GM19463 (cell line): ENCODE data around the gene SNTB2.
"Not testable (repeated sequence)": the region's sequence is repeated elsewhere in the genome, so short reads cannot be mapped to it uniquely, and the experiment has no call there.

ENCODE experiments used
- ATAC-seq: cut with Tn5 transposase; IDR thresholded peaks from one replicate; pipeline ENCODE4 v1.9.1; 2021; ENCODE audit warnings: mild to moderate bottlenecking, moderate library complexity; ENCODE audit not compliant: unreplicated experiment

Gene SNTB2

DNA sequence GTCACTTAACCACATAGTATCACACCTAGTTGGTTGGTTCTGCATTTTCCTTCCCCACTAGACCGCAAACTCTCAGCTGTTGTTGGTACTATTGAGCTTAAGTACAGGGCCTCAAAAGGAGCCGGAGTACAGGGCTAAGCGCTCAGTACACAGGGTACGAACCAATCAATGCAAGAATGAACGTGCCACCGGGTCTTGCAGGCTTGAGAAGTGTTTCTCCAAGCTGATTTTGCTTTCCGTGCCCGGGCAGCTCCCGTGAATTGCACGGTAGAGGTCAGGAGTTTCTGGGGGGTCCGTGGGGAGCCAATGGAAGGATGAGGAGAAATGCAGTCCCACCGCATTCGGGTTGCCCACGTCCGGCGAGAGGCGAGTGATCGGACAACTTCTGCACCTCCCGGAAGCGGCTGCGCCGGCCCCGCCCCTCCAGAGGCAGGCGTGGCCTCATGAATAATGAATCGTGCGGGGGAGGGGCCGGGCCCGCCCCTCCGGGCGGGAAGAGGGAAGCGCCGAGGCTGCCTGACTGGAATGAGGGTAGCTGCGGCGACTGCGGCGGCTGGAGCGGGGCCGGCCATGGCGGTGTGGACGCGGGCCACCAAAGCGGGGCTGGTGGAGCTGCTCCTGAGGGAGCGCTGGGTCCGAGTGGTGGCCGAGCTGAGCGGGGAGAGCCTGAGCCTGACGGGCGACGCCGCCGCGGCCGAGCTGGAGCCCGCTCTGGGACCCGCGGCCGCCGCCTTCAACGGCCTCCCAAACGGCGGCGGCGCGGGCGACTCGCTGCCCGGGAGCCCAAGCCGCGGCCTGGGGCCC, at the start of gene SNTB2:
Gene SNTB2, plus strand, starts transcription at position 523 of the 804 bp plus-strand sequence. Its CDS starts 3 bp downstream, at position 526.
- peak; percentile 81 for ATAC-seq

DNA sequence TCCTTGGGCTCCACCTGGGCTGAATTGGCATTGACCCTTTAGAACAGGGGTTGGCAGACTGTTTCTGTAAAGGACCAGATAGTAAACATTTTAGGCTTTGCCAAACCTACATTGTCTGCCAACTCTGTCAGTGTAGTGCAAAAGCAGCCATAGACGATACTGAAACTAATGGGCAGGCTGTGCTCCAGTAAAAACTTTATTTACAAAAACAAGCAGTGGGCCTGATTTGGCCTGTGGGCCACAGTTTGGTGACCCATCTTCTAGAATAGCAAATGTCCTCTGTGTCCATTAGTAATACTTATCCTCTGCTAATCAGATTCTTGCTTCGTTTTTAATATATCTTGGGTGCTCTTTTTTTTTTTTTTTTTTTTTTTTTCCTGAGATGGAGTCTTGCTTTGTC, 48.4 kb upstream of the SNTB2 start:
- ATAC-seq, result no peak

DNA sequence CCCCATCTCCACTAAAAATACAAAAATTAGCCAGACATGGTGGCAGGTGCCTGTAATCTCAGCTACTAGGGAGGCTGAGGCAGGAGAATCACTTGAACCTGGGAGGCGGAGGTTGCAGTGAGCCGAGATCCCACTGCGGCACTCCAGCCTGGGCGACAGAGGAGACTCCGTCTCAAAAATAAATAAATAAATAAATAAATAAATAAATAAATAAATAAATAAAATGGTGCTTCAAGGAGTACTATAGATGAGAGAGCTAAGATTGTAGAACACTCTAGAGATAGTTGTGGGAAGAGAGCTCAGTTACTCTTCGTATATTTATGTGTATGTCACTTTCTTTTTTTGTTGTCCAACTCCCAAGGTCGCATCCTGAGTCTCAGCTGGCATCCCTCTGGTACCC, 47.5 kb upstream of the SNTB2 start:
- not testable (repeated sequence) for ATAC-seq

DNA sequence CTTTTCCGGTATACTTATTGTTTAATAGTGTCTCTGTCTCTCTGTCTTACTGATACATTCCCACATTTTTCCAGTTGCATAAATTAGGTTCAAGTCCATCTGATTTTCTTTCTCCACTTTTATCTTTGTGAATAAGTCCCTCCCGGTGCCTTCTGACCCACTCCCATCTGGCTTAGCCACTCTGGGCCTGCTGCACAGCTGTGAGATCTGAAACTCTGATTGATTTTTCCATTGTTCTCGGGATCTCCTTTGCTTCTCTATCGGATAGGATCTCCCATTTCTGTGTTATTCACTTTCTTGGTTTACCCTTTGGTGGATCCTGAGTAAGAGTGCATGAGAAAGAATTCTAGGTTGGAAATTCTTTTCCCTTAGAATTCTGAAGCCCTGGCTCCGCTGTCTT, 46.0 kb upstream of the SNTB2 start:
- no peak for ATAC-seq

DNA sequence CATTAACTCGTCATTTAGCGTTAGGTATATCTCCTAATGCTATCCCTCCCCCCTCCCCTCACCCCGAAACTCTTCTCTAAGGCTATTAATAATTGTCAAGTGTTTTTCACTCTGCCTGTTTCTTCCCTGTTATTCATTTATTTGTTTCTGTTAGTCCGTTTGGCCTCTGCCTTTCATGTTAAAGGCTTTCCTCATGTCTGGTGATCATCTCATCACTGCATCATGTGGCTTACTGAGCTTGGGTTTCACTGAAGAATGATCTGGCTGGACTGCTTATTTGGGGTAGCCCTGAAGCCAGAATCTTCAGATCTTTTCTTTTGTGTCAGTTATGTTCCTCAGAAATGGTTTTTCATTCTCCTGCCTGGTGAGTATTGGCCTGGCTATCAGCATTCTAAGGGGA, 45.0 kb upstream of the SNTB2 start:
- no peak for ATAC-seq

DNA sequence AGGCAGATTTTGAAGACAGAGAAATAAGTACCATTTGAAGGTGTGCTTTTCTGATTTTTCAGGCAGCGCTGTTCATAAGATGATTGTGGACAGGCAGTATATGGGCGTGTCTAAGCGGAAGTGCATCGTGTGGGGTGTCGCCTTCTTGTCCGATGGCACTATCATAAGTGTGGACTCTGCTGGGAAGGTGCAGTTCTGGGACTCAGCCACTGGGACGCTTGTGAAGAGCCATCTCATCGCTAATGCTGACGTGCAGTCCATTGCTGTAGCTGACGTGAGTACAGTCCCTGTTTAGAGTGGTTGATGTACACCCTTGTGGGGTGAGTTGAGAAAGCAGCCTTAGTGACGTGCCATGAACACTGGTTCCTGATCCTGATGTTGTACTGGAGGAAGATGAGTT, 43.8 kb upstream of the SNTB2 start:
- no peak for ATAC-seq

DNA sequence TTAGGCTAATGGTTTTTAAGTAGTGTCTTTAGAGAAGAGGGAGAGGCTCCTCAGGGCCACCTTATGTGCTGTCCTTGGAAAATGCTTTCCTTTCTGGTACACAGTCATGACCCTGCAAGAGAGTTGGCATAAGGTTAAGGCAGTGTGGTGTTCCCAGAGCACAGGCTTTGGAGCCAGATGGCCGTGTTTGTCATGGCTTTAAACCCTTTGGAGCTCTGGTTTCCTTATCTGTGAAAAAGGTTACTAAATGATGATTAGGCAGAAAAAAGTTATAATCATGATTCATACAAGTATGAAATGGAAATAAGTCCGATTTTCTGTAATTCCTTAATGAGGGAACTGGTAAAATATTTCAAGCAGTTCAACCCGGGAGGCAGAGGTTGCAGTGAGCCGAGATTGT, 41.3 kb upstream of the SNTB2 start:
- ATAC-seq, result no peak

DNA sequence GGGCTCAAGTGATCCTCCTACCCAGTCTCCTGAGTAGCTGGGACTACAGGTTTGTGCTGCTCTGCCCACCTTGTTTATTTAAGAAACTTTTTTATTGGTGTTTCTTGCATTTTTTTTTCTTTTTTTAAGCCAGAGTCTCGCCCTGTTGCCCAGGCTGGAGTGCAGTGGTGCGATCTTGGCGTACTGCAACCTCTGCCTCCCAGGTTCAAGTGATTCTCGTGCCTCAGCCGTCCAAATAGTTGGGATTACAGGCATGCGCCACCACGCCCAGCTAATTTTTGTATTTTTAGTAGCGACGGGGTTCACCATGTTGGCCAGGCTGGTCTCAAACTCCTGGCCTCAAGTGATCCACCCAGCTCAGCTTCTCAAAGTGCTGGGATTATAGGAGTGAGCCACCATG, 37.3 kb upstream of the SNTB2 start:
- ATAC-seq, result not testable (repeated sequence)

DNA sequence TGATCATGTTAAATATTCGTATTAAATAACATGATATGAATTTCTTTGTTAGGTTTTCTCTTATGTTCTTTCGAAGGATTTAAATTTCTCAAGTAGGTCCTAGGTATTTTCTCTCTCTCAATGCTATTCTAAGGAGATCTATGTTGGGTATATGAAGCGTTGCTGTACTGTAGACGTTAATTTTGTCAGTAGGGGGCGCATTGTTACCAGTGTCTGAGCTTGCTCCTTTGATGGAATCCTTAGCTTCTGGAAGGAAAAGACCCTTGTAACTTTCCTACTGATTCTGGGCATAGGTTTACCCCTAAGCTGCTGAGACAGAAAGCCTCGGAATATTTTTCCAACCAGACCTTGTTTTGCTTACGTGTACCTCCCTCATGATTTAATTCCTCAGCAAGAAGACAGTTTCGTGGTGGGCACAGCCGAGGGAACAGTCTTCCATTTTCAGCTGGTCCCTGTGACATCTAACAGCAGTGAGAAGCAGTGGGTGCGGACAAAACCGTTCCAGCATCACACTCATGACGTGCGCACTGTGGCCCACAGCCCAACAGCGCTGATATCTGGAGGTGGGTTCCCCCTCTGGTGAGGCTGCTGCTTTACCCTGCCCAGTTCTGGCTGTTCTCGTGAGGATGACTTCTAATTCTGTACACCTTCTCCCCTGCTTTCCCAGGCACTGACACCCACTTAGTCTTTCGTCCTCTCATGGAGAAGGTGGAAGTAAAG, 36.7 kb upstream of the SNTB2 start:
- no peak for ATAC-seq

DNA sequence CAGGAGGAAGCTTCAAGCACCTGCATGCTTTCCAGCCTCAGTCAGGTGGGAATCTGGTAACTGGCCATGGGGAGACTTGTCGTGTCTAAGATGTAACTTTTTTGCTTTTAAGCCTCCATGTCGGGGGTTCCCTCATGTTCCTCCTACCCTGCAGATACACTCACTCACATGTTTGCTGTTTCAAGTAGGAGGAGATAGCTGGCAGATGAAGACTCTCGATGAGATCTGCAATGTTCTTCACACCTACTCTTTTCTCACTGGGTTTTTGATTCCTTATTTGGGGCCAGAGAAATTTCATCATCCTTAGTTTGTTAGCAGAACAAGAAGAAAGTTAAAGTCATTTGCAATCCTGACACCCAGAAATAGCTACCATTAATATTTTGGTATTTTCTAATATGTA, 29.8 kb upstream of the SNTB2 start:
- no peak for ATAC-seq

DNA sequence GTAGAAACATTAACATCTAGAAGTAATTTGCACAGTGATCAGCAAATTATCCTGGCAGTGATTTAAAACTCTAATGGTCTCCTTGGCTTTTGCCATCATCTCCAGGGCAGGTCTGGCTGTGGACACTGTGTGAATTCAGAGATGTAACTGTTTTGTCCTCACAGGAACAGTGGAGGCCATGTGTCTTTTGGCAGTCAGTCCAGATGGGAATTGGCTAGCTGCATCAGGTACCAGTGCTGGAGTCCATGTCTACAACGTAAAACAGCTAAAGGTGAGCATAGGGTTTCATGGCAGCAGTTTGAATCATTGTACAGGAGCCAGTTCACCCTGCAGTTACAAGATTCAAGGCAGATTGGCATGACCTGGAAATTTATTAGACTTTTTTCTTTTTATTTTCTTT, 26.8 kb upstream of the SNTB2 start:
- no peak for ATAC-seq

DNA sequence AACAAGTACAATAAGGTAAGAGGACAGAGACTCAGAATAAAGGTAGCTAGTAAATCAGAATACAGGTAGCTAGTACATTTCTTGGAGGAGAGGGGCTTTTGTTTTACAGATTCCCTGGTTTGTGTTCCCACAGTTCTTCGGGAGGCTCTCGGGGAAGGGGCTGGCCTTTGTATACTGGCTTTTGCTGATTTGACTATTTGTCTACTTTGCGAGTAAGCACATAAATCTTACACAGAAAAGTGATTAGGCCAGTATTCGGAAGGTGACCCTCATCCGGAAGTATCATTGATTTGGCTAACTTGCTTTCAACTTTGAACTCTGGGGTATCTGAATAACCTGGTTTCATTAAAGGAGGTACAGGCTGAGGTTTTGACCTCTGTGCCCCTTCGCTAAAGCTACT, 21.4 kb upstream of the SNTB2 start:
- ATAC-seq, result no peak

DNA sequence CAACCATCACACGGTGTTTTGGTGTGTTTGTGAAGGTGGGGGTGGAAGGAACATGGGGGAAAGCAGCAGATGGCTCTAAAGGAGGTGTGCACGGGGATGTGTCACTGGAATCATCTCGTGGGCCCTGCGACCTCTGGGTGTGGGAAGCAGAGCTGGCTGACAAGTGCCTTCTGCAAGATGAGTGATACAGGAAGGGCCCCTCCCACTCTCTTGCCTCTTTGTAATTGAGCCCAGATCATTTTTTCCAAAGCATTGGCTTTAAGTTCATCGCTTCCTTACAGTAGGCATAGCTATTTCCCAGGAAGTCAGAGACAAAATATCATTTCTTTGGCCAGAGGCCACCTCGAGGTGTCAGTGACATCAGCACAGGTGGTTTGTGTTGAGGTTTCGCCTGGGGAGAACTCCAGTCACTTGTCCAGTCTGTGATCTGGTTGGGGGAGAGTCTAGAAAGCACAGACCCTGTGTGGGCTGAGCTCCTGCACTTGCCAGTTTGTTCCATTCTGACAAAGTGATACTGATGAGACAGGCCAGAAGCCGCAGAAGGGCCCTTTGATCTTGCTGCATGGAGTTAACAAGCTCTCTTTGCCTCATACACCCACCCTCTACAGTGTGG, 20.6 kb upstream of the SNTB2 start:
- no peak for ATAC-seq

DNA sequence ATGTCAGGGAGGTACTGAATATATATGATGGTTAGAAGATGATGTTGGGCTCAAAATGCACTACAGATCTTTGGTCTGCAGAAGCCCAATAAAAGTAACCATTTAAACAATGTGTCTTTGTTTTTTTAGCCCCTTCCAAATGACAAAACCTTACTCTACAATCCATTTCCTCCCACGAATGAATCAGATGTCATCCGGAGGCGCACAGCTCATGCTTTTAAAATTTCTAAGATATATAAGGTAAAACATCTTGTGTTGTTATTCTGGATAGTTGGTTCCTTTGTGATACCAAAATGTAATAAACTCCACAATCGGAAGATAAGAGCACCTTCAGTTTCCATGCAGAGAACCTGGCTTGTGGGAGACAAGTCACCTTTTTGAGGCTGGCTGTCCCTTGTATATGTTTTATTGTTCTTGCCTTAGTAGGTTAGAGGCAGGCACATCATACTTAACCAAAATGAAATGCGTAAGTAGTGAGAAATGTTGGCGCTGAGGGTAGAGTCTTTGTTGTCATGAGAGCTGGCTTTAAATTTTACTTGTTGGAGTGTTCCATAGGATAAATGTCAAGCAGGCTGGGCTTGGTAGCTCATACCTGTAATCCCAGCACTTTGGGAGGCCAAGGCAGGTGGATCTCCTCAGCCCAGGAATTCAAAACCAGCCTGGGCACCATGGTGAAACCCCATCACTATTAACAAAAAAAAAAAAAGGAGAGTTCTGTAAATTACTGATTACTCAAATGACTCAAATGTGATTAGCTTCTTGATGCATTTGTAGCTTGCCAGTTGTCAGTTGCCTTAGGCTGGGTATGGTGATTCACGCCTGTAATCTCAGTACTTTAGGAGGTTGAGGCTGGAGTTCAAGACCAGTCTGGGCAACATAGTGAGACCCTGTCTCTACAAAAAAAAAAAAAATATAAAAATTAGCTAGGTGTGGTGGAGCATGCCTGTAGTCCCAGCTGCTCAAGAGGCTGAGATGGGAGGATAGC, 19.7 kb upstream of the SNTB2 start:
- no peak for ATAC-seq

DNA sequence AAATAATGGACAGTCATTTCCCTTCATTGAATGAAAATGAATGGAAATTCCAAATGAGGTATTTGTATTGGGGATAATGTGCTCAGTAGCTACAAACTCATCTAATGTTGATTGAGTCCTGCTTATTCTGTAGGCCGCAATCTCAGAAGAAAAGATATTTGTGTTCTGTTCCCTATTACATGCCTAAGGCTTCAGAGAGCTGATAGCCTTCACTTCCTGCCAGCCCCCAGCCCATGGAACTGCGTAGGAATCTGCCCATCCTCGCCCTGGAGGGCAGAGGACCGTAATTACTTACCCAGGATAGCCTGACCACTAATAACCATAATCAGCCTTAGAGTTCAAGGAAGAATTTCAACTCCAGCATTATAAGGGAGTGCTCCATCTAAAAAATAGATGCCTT, 17.9 kb upstream of the SNTB2 start:
- ATAC-seq, result no peak

DNA sequence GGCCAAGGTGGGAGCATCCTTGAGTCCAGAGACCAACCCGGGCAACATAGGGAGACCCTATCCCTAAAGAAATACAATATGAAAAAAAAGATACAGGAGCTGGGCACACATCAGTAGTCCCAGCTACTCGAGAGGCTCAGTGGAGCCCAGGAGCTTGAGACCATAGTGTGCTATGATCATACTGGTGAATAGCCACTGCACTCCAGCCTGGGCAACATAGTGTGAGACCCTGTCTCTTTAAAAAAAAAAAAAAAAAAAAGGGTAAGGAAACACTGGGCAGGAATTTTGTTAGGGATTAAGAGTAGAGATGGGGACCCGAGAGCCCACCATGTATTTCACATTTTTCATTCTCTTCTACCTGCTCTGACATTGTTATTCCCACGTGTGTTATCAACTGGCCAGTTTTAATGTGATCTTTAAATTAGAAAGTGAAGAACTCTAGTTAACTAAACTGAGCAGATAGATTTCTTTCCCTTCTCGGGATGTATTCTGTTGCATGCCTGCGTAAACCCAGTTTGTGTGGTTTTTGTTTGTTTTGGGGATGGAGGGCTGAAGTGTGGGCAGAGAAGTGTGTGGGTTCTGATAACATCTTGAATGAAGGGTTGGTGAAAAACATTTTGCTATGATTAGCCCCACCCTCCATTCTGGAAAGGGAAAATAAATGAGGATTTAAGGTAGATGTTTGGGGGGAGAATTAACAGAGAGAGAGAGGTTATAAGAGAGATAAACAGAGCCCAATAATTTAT, 17.2 kb upstream of the SNTB2 start:
- no peak for ATAC-seq

DNA sequence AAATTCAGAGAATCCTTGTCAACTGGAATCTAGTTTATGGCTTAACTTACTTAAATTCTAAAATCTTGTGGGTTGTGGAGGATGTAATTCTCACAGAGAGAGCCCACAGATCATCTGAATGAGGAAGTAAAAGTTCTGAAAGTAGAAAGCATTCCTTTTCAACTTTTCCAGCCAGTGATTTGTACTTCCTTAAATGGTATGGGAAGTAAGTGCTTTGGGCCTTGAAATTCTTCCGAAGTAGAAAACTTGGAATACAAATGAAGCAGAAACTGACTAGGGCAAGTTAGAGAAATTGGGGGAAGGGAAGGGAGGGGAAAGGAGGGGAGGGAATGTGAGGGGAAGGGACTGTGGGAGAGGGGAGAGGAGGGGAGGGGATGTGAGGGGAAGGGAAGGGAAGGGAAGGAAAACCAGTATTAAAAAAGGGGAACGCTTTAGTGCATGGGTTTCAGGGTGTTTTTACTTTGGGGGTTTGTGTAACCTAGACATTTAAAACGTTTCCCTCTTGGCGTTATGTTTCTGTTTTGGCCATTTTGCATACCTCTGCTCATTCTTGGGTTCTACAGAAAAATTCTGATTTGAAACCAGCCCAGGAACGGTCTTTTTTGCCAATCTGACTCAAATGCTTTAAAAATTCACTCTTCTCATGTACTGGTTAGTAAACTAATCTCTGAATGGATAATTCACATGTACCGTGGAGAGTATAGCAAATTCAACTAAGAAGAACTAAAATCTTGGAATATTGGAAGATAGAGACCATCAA, 15.5 kb upstream of the SNTB2 start:
- ATAC-seq, result no peak

DNA sequence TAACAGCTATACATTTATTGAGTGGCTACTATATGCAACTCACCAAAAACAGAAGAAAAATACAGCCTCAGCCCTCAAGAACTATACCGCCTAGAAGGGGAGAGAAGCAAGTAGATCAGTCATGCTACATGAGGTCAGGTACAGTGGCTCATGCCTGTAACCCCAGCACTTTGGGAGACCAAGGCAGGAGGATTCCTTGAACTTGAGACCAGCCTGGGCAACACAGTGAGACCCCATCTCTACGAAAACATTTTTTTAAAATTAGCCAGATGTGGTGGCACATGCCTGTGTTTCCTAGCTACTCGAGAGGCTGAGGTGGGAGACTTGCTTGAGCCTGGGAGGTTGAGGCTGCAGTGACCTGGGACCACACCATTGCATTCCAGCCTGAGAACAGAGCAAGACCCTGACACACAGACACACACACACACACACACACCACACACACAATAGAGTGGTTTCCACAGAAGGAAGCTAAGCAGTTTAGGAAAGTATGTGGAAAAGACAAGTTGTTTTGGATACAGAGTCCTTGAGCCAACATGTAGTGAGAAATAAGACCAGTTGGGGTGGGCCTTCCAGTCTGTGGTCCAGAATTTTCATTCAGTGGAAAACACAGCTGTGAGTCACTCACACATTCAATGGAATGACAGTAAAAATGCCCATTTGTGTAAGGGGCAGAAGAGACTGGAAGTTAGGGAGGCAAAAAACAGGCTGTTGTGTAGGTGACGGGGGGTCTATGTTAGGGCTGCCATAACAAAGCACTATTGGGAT, 10.7 kb upstream of the SNTB2 start:
- ATAC-seq, result no peak
